NCI-H345 (cell line): ENCODE results near the gene B4GALT6.

Experiments
- DNase-seq: peaks from one replicate; lab custom pipeline; 2025; lab: John Stamatoyannopoulos, UW

The B4GALT6 gene

GRCh38 chr18:31595121-31595771, 89.1 kb downstream of the B4GALT6 start:
- DNase-seq: no peak

- no peak for DNase-seq
Measured at GRCh38 chr18:31592506-31593157, 91.7 kb downstream of the B4GALT6 start.

- DNase-seq: no peak
Measured at GRCh38 chr18:31591628-31592027, 92.8 kb downstream of the B4GALT6 start, which contains the start of gene TTR. TTR (plus strand) TSS chr18:31591877; CDS start chr18:31591903, 26 bp downstream.

- DNase-seq: no peak
Measured at GRCh38 chr18:31591113-31591512, 93.3 kb downstream of the B4GALT6 start.

- no peak for DNase-seq
Measured at GRCh38 chr18:31590570-31590969, 93.8 kb downstream of the B4GALT6 start.

- no peak for DNase-seq
Measured at GRCh38 chr18:31587529-31587928, 96.9 kb downstream of the B4GALT6 start.

- DNase-seq: no peak
Measured at GRCh38 chr18:31586616-31587015, 97.8 kb downstream of the B4GALT6 start.

- DNase-seq: no peak
Measured at GRCh38 chr18:31585991-31586390, 98.4 kb downstream of the B4GALT6 start.

GRCh38 chr18:31583185-31583854, 101.1 kb downstream of the B4GALT6 start:
- no peak for DNase-seq

- no peak for DNase-seq
Measured at GRCh38 chr18:31581498-31582197, 102.7 kb downstream of the B4GALT6 start.

GRCh38 chr18:31579375-31579774, 105.0 kb downstream of the B4GALT6 start:
- no peak for DNase-seq

GRCh38 chr18:31578126-31578525, 106.3 kb downstream of the B4GALT6 start:
- DNase-seq: no peak

- no peak for DNase-seq
Measured at GRCh38 chr18:31577195-31577594, 107.2 kb downstream of the B4GALT6 start.

GRCh38 chr18:31576670-31577069, 107.7 kb downstream of the B4GALT6 start:
- DNase-seq: no peak

- DNase-seq: no peak
Measured at GRCh38 chr18:31575515-31576257, 108.7 kb downstream of the B4GALT6 start.

- no peak for DNase-seq
Measured at GRCh38 chr18:31574359-31574758, 110.0 kb downstream of the B4GALT6 start.
